Hepatocyte (in vitro differentiated cells): ENCODE measurements around the gene HPCAL1. TPM values are rescaled to one million over a fixed set of nuclear protein-coding genes. Genes with fewer than 3 reads are reported as not detected.
"Not testable (repeated sequence)": the region's sequence is repeated elsewhere in the genome, so short reads cannot be mapped to it uniquely, and the experiment has no call there.

Source experiments
- DNase-seq: peaks from one replicate; pipeline ENCODE4 v3.0.0-alpha.2; 2016; ENCODE audit warnings: low spot score
- H2AFZ ChIP-seq: fragments of 200-600 bp; sonication (generic); 2 replicates; pipeline ENCODE4 v1.6.0; 2016; ENCODE audit warnings: antibody characterized with exemption, mild to moderate bottlenecking
- H3K27ac ChIP-seq: fragments of 200-600 bp; sonication (generic); 2 replicates; pipeline ENCODE4 v1.5.1; 2016; ENCODE audit warnings: mild to moderate bottlenecking
- H3K27me3 ChIP-seq: fragments of 200-600 bp; sonication (generic); 2 replicates; pipeline ENCODE4 v1.6.1; 2016
- H3K36me3 ChIP-seq: fragments of 200-600 bp; sonication (generic); replicated peaks from 2 replicates; pipeline ENCODE4 v1.5.1; 2016; ENCODE audit warnings: low read depth; ENCODE audit not compliant: insufficient read depth
- H3K4me1 ChIP-seq: fragments of 200-600 bp; sonication (generic); 2 replicates; pipeline ENCODE4 v1.5.1; 2016; ENCODE audit warnings: mild to moderate bottlenecking, moderate library complexity; ENCODE audit not compliant: insufficient read depth
- H3K4me2 ChIP-seq: fragments of 200-600 bp; sonication (generic); 2 replicates; pipeline ENCODE4 v1.6.0; 2016
- H3K4me3 ChIP-seq: fragments of 200-600 bp; sonication (generic); 2 replicates; pipeline ENCODE4 v1.5.1; 2016; ENCODE audit warnings: mild to moderate bottlenecking
- H3K79me2 ChIP-seq: fragments of 200-600 bp; sonication (generic); 2 replicates; pipeline ENCODE4 v1.6.0; 2017; ENCODE audit warnings: mild to moderate bottlenecking
- H3K9me2 ChIP-seq: fragments of 200-600 bp; sonication (generic); replicated peaks from 2 replicates; pipeline ENCODE4 v1.6.0; 2017; ENCODE audit warnings: mild to moderate bottlenecking; ENCODE audit not compliant: insufficient read depth
- H3K9me3 ChIP-seq: fragments of 200-600 bp; sonication (generic); 2 replicates; pipeline ENCODE4 v1.5.1; 2016; ENCODE audit warnings: low read depth, mild to moderate bottlenecking
- H4K20me1 ChIP-seq: fragments of 200-600 bp; sonication (generic); 2 replicates; pipeline ENCODE4 v1.6.0; 2016; ENCODE audit warnings: mild to moderate bottlenecking; ENCODE audit not compliant: insufficient read depth, poor library complexity, severe bottlenecking
- CTCF ChIP-seq: fragments of 200-600 bp; sonication (generic); IDR thresholded peaks from 2 replicates; pipeline ENCODE4 v1.5.1; 2016; ENCODE audit warnings: antibody characterized with exemption, mild to moderate bottlenecking; ENCODE audit not compliant: poor library complexity
- EZH2 ChIP-seq: fragments of 200-600 bp; sonication (generic); IDR thresholded peaks from 2 replicates; pipeline ENCODE4 v1.6.1; 2016; ENCODE audit warnings: antibody characterized with exemption, mild to moderate bottlenecking, borderline replicate concordance
- EZH2phosphoT487 ChIP-seq: fragments of 200-600 bp; sonication (generic); IDR thresholded peaks from one replicate; pipeline ENCODE4 v1.6.1; 2018; ENCODE audit warnings: antibody characterized with exemption, mild to moderate bottlenecking, low read depth, moderate library complexity; ENCODE audit not compliant: unreplicated experiment, severe bottlenecking
- WGBS: methylation state at CpG from one replicate; pipeline ENCODE4 v1.1.6; 2016; ENCODE audit warnings: low lambda C conversion rate; ENCODE audit errors: missing lambda C conversion rate; 5-methylcytosine and 5-hydroxymethylcytosine counted together
- polyA plus RNA-seq: library from polyadenylated mRNA; unstranded; fragments of >200 nt; fragmentation: Nextera tagmentation; extraction: Ambion mirVana; gene quantifications from 2 replicates; pipeline ENCODE4 v1.2.1, GENCODE V29; 2016
- total RNA-seq: library from RNA; depleted of rRNA; stranded (reverse); fragments of >200 nt; gene quantifications from 2 replicates; pipeline ENCODE4 v1.2.3, GENCODE V29; 2014

The HPCAL1 gene
- total and polyA plus RNA-seq, 2 experiments from 2014 or later = 22.5 to 39.1 TPM

- no peaks in the 10 kb centered on the region for H3K9me2 ChIP-seq
- no peaks in the 10 kb centered on the region for H3K79me2 ChIP-seq
- H3K9me3 ChIP-seq = no peaks in the 10 kb centered on the region
- H2AFZ ChIP-seq = no peak overlapping the region
- no peak overlapping the region for H3K27ac ChIP-seq
- H4K20me1 ChIP-seq = no peaks in the 10 kb centered on the region
- no peaks in the 10 kb centered on the region for H3K27me3 ChIP-seq
- no peaks in the 10 kb centered on the region for H3K36me3 ChIP-seq
- 88% methylated on average over 7 of the region's 7 CpGs for WGBS
- TF ChIP-seq EZH2phosphoT487 (no peak), EZH2 (no peak), CTCF (no peak)
- no peak overlapping the region for H3K4me2 ChIP-seq
- no peak overlapping the region for H3K4me3 ChIP-seq
- DNase-seq = no peak
- peaks cover 9% of the 10 kb centered on the region for H3K4me1 ChIP-seq
Measured at GRCh38 chr2:10454505-10454904, 151.8 kb downstream of the HPCAL1 start.

- H2AFZ ChIP-seq, H3K4me2 ChIP-seq, H4K20me1 ChIP-seq, H3K36me3 ChIP-seq, H3K27ac ChIP-seq, DNase-seq, H3K4me3 ChIP-seq, H3K9me2 ChIP-seq, H3K27me3 ChIP-seq, H3K79me2 ChIP-seq, H3K9me3 ChIP-seq, H3K4me1 ChIP-seq: not testable (repeated sequence)
- WGBS = 78% methylated on average over 3 of the region's 3 CpGs
Measured at GRCh38 chr2:10457195-10457594, 154.5 kb downstream of the HPCAL1 start.

- H2AFZ ChIP-seq = no peak overlapping the region
- no peak for TF ChIP-seq CTCF
- TF ChIP-seq EZH2 = no peak
- no peaks in the 10 kb centered on the region for H3K27me3 ChIP-seq
- H3K9me2 ChIP-seq = no peaks in the 10 kb centered on the region
- H3K4me2 ChIP-seq = no peak overlapping the region
- H4K20me1 ChIP-seq = no peaks in the 10 kb centered on the region
- peaks cover 9% of the 10 kb centered on the region for H3K4me1 ChIP-seq
- no peaks in the 10 kb centered on the region for H3K36me3 ChIP-seq
- H3K79me2 ChIP-seq = no peaks in the 10 kb centered on the region
- no peak for DNase-seq
- H3K4me3 ChIP-seq = no peak overlapping the region
- H3K9me3 ChIP-seq = no peaks in the 10 kb centered on the region
- WGBS = 66% methylated on average over 11 of the region's 11 CpGs
- H3K27ac ChIP-seq = no peak overlapping the region
Measured at GRCh38 chr2:10457846-10458598, 155.3 kb downstream of the HPCAL1 start.

- WGBS = 77% methylated on average over 17 of the region's 17 CpGs
- no peaks in the 10 kb centered on the region for H4K20me1 ChIP-seq
- no peaks in the 10 kb centered on the region for H3K9me3 ChIP-seq
- no peaks in the 10 kb centered on the region for H3K79me2 ChIP-seq
- H3K27me3 ChIP-seq = no peaks in the 10 kb centered on the region
- TF ChIP-seq EZH2 = no peak
- no peak for DNase-seq
- no peak overlapping the region for H3K4me2 ChIP-seq
- H3K9me2 ChIP-seq = no peaks in the 10 kb centered on the region
- H3K27ac ChIP-seq = no peak overlapping the region
- H2AFZ ChIP-seq = no peak overlapping the region
- H3K4me3 ChIP-seq = no peak overlapping the region
- peaks cover 9% of the 10 kb centered on the region for H3K4me1 ChIP-seq
- H3K36me3 ChIP-seq = no peaks in the 10 kb centered on the region
Measured at GRCh38 chr2:10460366-10460796, 157.7 kb downstream of the HPCAL1 start.
